ENCODE results near the gene GFOD1. TPM values are rescaled to one million over a fixed set of nuclear protein-coding genes. Genes with fewer than 3 reads are reported as not detected.

Gene GFOD1
- total RNA-seq, 1 donor from 2014 or later, result 32.2 TPM

DNA sequence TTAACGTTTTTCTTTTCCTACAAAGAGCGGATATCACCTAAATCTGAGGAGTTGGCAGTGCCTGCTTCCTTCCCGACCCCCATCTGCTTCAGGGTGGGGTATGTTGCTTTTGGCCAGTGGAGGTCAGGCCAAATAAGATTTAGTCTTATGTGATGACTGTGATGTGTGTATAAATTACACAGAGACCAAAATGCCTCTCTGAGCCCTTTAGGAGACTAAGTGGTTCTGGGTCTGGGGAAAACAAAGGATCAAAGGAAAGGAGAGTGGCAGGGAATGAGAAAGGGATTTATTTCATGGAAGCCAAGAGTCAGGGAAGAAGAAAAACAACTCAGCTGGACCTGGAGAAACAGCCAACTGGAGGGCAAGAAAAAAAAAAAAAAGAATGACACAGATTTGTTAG is 120.0 kb downstream of the GFOD1 start:
- DNase-seq (ENCODE audit: low spot score in 2 of 2) (no peak), FAIRE-seq (no peak)

DNA sequence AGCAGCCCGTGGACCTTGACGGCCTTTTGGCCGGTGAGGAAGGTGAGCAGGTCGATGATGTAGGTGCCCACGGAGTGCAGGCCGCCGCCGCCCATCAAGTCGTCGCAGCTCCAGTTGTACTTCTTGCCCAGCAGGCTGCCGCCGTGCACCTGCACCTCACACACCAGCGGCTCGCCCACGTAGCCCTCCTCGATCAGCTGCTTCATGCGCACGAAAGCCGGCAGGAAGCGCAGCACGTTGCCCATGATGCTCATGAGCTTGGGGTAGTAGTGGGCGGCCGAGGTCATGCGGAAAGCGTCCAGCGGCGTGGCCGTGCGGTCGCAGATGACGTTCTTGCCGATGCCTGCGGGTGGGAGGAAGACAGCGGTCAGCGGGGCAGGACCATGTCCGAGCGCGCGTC is 122.1 kb downstream of the GFOD1 start:
- DNase-seq (ENCODE audit: low spot score in 2 of 2), result no peak
- no peak for FAIRE-seq

DNA sequence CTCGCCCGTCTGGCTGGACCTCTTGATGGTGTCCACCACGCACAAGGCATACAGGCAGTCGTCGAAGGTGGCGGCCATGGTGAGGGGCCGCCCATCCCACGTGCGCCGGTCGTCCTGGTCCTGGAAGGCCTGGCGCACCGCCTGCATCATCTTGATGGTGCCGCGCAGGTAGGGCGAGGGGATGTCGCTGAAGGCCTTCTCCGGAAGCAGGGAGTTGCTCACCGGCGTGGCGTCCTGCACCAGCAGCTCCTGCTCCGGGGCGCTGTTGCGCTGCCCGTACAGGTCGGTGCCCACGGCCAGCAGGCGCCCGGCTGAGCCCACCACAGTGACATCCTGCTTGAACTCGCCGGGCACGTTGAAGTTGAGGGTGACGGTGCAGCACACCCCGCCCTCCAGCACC is 122.6 kb downstream of the GFOD1 start:
- DNase-seq (ENCODE audit: low spot score in 2 of 2) (no peak), FAIRE-seq (no peak)

DNA sequence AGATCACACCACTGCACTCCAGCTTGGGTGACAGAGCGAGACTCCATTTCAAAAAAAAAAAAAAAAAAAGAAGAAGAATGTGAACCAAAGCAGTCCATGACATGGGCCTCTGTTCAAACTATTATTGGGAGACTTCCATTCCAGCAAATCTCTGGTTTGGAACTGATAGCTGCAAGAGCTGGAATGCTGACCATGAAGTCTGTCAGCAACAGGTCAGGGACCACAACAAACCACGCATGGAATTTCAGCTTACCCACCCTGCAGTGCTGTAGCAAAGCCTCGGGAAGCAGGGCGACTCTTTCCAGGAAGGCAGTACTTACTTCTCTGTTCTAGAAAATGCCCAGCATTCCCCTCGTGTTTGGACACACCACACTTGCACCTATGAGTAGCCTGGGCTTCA is 125.0 kb downstream of the GFOD1 start:
- no peak for FAIRE-seq
- DNase-seq (ENCODE audit: low spot score in 2 of 2), result no peak

DNA sequence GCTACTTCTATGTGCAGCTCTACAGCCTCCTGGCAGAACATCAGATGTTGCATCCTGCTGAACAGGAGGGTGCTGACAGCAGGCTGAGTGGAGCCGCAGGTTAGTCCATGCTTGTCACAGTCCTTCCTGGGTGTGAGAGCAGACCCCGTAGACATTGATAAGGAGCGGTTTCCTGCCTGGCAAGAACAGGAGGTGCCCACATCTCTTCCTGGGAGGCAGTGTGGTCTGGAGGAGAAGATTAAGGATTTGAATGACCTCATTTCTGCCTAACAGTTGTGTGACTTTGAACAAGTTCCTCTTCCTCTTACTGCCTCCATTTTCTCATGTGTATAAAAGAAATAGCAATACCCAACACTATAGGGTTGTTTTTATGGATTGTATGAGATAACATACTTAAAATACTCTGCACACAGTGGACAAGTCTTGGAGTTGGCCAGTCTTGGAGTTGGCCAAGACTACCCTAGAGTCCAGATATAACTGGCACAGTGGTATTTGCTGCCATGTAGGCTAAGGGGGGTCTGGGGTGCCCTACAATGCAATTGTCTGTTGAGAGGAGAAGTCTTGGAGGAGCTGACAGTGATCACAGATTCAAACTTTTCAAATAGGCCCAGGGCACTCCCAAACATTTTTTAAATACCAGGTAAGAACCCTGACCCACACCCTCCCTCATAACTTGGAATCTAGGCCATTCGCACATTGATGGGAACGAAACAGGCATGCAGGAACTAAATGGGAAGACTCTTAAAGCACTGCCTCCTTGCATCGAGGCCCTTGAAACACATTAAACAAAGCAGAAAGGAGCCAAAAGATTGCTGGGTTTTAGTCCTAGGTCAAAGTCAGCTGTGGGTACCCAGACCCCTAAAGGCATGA is 126.5 kb downstream of the GFOD1 start:
- FAIRE-seq (no peak), DNase-seq (ENCODE audit: low spot score in 2 of 2) (no peak)

DNA sequence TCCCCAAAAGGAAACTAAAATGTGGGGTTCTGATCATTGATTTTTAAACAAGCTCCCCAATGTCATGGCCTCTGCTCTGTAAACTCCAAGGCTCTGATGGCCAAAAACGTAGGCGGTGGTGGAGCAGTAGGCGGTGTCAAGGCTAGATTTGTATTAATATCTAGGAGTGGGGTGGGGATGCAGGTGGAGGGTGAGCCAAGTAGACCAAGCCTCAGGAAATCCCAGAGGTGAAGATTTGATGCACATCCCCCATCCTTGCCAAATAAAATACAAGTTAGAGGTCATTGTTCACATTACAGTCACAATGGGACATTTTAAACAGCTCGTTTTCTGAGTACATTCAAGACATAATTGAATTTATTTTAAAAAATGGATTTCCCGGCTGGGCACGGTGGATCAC is 128.1 kb downstream of the GFOD1 start:
- FAIRE-seq (no peak), DNase-seq (ENCODE audit: low spot score in 2 of 2) (no peak)

DNA sequence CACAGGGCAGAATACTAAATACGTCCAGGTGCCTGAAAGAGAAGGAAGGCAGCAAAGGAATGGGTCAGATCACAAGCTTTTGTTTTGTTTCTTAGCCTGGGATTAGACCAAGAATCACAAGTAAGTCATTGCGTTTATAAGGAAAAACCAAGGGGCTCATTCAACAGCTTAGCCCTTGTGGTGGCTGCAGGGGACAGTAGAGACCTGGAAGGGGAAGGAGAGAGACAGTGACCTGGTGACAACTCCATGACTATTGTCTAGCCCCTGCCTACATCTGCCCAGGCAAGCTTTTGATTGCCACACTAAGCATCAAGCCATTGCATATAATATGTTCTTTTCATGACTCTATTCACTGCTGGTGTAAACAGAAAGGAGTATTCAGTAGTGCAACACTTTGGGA is 128.9 kb downstream of the GFOD1 start:
- DNase-seq (ENCODE audit: low spot score in 2 of 2), result no peak
- FAIRE-seq, result no peak

DNA sequence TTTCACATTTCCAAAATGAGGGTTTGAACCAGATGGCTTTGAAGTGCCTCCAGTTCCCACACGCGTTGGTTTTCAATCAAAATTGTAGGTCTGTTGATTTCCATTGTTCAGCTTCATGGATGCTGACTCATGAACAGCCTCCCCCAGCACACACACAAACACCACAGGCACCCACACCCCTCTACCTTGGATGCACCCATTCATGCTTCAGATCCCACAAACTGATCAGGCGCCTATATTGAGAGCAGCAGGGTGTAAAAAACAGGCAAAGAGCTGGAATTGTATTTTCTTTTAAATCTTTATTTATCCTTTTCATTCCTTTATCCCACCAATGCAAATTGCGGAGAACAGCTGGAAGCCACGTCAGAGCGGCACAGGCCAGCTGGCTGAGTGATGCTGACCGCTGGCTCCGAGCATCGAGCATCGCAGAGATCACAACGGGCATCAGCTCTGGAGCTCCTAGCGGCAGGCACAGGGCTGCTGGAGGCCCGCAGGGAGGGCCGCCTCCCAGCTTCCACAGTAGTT is 129.8 kb downstream of the GFOD1 start:
- no peak for FAIRE-seq
- DNase-seq (ENCODE audit: low spot score in 2 of 2), result no peak

DNA sequence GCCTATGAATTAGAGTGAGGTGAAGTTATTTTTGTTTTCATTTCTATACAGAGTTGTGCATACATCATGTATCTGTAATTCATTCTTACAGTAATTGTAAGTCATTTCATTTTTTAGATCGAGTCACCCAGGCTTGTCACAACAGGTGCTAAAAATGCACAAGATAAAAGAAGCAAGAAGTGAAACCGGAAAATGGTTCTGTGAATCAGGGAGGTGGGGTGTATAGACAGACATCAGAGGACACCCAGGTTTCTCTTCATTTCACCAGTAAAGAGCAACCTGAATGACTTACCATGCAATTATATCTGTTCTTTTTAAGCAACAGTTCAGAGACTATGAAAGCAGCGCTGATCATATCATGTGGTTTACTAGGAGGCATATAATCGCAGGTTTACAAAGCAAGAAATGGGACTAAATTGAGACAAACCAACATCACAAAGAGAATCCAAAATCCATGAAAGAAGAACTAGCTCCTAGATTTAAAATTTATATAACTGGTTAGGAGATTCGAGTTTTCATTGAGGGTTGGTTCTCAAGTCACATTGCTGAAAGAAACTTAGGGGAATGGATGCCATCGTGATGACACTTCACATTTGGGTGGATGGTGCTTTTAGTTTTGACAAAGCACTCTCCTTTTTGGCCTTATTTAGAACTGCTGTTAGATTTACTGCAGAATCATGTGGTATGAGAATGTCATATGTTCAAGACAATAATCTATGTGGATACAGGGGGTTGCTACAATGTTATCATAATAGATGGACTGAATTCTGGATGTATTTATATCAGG is 131.2 kb downstream of the GFOD1 start:
- no peak for DNase-seq (ENCODE audit: low spot score in 2 of 2)
- no peak for FAIRE-seq

DNA sequence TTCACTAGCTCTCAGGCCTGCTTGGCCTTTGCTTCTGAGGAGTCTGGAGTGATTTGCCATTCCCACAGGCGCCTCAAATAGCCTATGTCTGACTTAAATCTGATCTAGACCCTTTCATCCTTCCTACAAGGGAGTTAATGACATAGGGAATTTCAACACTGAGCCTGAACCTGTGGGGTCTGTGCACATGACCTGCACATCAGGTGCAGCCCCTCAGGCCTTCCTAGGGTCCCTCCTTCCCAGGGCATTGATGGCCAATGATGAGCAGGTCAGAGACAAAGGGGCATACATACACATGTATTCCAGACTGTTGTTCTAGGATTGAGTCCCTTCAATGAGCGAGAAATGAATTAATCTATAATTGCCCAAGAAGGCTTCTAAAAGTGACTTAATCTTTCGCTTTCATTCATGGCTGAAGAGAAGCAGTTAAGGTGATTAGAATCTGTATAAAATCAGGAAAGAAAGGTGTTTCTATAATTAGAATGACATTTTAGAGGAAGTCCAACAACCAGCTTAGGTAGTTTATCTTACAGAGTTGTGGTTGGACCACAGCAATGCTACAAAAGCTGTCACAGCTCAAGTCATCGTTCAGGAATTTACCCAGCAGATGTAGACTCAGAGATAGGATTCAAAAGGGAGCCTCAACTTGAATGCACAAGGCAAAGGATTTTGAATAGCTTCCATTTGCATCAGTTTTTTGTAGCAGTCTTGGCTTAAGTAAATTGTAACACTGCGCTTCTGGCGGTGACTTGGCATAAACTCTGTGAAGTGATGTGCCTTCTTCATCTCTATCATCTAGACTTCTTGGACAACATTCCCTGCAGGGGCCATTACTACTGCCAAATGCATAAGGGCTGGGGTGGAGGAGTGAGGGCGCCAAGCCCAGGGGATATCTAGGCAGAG is 132.1 kb downstream of the GFOD1 start:
- DNase-seq (ENCODE audit: low spot score in 2 of 2) (no peak), FAIRE-seq (no peak)

DNA sequence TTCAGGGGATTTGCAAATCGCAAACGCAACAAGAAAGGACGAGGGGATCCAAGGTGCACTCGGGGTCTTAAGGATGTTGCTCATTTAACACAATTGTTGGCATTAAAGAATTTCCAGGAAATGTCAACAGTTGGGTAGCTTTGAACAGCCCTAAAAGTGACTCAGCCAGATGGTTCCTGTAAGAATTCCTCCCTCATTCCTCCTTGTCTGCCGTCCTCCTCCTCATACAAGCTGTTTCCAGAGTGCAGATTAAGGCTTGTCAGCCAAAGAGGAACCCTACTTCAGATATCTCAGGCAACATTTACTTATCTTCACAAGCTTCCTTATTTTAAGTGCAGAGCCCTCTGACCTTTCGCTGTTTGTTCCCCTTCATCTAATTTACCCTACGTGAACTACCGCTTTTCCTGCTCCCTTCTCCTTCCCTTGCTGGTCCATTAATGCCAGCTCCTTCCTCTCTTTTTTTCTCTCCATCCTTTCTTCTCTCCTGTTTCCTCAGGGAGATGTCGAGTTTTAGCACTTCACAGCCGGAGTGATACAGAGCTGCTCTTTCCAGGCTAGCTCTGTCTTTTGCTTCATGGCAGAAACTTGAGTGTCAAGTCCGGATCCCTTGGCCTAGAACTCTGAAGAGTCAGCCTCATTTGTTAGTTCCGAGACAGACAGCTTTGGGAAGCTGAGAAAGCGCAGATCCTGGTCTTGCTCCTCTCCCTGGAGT is 132.9 kb downstream of the GFOD1 start:
- FAIRE-seq (no peak), DNase-seq (ENCODE audit: low spot score in 2 of 2) (no peak)

DNA sequence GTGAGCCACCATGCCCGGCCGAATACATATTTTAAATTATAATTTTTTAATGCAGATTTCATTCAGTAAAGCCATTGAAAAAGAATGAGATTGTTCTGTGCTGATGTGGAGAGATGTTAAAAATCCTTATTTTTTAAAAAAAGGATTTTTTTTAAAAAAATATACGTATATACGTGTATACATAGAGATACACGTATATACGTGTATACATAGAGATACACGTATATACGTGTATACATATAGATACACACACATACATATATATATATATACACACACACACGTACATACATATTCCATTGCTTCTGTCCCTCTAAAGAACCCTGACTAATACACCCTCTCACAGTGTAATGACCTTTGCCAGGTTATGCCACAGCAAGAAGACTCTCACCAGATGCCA is 135.2 kb downstream of the GFOD1 start:
- FAIRE-seq, result no peak
- no peak for DNase-seq (ENCODE audit: low spot score in 2 of 2)

DNA sequence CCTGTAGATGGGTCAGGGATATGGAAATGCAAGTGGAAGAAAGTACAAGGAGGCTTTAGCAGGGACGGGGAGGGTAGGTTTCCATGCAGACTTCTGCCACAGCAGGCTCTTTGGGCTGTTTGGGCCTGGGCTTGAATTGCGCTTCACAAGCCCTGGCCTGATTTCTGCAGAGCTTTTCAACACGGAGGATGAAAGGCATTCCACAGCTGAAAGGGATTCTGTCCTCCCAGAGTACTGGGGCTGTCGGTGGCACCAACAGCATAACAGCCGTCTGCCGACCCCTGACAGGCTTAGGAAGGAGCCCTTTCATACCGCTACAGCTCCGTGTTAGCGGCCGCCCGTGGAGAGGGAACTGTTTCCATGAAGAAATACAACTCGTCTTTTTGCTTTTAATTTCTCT is 136.1 kb downstream of the GFOD1 start:
- FAIRE-seq (no peak), DNase-seq (ENCODE audit: low spot score in 2 of 2) (no peak)

DNA sequence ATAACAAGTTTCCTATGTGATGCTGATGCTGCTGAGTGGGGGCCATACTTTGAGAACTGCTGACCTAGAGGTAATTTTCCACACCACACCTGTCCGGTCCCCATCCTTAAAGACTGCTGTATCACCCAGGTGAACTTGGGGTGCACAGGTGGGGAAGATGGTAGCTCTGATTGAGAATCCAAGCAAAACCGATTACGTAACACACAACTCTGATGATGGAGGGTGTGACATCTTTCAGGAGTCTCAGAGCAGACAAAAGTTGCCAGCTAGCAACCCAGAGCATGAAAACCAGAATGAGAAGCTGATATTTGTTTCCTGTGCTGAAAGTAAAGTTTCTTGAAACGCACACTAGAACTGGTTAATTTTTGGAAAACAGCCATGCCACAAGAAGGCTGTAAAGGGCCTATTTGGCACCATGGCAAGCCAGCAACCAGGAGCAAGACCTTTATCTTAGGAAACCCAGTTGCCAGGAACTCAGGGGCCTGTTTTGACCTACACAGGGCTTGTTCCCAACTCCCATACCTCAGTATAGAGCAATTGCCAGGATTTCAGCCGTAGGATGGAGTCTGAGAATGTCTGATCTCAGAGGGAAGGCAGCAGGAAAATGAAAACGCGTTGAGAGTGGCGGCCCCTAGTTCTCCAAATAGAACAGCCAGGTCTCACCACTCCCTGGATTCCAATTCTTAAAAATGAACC is 137.4 kb downstream of the GFOD1 start:
- DNase-seq (ENCODE audit: low spot score in 2 of 2), result no peak
- no peak for FAIRE-seq

DNA sequence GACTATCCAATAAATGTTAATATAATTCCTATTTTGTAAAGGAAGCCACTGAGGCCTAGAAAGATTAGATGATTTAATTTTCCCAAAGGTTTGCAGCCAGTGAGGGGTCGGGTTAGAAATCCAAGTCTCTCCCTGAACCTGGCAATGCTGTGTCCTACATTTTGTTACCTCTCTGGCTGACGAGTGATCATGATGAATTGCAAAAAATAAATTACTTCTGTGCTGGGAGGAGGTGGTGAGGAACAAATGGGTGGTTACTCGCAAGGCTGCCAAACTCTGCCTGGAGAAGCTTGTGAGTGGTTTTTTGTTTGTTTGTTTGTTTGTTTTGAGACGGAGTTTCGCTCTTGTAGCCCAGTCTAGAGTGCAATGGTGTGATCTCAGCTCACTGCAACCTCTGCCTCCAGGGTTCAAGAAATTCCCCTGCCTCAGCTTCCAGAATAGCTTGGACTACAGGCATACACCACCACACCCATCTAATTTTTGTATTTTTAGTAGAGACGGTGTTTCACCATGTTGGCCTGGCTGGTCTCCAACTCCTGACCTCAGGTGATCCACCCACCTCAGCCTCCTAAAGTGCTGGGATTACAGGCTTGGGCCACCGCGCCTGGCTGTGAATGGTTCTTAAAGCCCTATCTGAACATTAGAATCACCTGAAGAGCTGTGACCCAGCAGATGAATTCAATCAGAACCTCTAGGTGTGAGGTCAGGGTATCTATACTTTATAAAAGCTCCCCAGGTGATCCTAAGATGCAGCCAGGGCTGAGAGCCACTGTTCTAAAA is 138.9 kb downstream of the GFOD1 start:
- DNase-seq (ENCODE audit: low spot score in 2 of 2), result no peak
- FAIRE-seq, result no peak

DNA sequence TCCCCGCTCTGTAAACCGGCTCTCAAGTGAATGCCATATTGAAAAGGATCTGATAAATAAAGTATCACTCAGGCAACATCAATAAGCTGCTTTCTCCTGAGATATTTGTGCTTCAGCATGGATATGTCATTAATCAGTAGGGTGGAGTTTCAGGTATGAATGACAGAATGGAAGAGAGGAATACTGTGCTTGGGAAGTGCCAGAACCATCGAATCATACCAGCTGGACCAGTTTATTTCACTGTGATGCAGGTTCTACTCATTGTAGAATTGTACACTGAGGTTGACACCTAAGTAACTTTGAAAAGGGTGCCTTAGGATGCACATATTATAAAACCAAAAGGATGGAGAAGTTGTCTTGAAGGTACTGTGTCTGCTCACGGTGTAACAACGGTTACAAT is 141.2 kb downstream of the GFOD1 start:
- DNase-seq (ENCODE audit: low spot score in 2 of 2), result no peak
- no peak for FAIRE-seq

DNA sequence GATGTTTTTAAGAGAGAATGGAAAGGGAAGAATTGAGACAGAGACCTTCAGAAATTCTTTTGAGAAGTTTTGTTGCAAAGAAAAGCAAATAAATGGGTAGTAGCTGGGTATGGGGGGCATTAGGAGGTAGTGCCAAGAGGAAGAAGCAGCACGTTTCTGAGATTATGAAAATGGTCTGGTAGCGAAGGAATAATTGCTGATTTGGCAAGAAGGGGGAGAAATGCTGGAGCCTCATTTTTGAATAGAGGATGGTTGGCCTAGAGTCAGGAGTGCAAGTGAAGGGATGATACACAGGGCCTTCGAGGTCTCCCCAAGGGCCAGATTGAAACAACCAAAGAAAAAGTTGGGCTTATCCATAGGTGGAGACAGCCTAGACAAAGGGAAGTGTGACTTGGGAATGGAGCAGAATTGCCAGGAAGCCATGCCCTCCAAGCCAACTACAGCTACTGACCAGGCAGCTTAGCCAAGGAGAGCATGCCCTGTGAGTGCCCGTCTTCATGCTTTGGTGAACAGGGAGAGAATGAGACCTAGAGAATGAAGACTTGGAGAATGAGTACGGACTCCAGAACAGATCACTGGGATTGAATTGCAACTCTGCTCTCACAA is 144.9 kb downstream of the GFOD1 start:
- FAIRE-seq (no peak), DNase-seq (ENCODE audit: low spot score in 2 of 2) (no peak)

Data from frontal cortex (tissue), 4 donors.